ENCODE results near the gene TAP1.

The TAP1 gene

GRCh38 chr6:32865724-32866443, 12.4 kb upstream of the TAP1 start:
- no peak for DNase-seq (ENCODE audit: low read depth in 2 of 2, low spot score in 1 of 2)

- no peak for DNase-seq (ENCODE audit: low read depth in 2 of 2, low spot score in 1 of 2)
These were observed 9.2 kb upstream of the TAP1 start for GRCh38 chr6:32862725-32863124.

- no peak for DNase-seq (ENCODE audit: low read depth in 2 of 2, low spot score in 1 of 2)
These were observed 7.2 kb upstream of the TAP1 start for GRCh38 chr6:32860674-32861073.

GRCh38 chr6:32858194-32858593, 4.7 kb upstream of the TAP1 start:
- DNase-seq (ENCODE audit: low read depth in 2 of 2, low spot score in 1 of 2): no peak

GRCh38 chr6:32857156-32857891, 3.8 kb upstream of the TAP1 start:
- DNase-seq (ENCODE audit: low read depth in 2 of 2, low spot score in 1 of 2): no peak

GRCh38 chr6:32855467-32856174, 2.1 kb upstream of the TAP1 start:
- no peak for DNase-seq (ENCODE audit: low read depth in 2 of 2, low spot score in 1 of 2)

GRCh38 chr6:32854376-32855178, 1.1 kb upstream of the TAP1 start:
- peak in 1 of 2 donors; percentile 58 for DNase-seq (ENCODE audit: low read depth in 2 of 2, low spot score in 1 of 2)

GRCh38 chr6:32852844-32853540, 512 bp downstream of the TAP1 start:
- no peak for DNase-seq (ENCODE audit: low read depth in 2 of 2, low spot score in 1 of 2)

GRCh38 chr6:32852018-32852843, 1.3 kb downstream of the TAP1 start:
- DNase-seq (ENCODE audit: low read depth in 2 of 2, low spot score in 1 of 2): no peak

GRCh38 chr6:32851025-32851424, 2.5 kb downstream of the TAP1 start:
- no peak for DNase-seq (ENCODE audit: low read depth in 2 of 2, low spot score in 1 of 2)

- DNase-seq (ENCODE audit: low read depth in 2 of 2, low spot score in 1 of 2): no peak
These were observed 4.4 kb downstream of the TAP1 start for GRCh38 chr6:32849126-32849525.

GRCh38 chr6:32847795-32848194, 5.7 kb downstream of the TAP1 start:
- DNase-seq (ENCODE audit: low read depth in 2 of 2, low spot score in 1 of 2): no peak

GRCh38 chr6:32847004-32847403, 6.5 kb downstream of the TAP1 start:
- no peak for DNase-seq (ENCODE audit: low read depth in 2 of 2, low spot score in 1 of 2)

- no peak for DNase-seq (ENCODE audit: low read depth in 2 of 2, low spot score in 1 of 2)
These were observed 8.1 kb downstream of the TAP1 start for GRCh38 chr6:32845384-32845884.

GRCh38 chr6:32844839-32845383, 8.6 kb downstream of the TAP1 start:
- no peak for DNase-seq (ENCODE audit: low read depth in 2 of 2, low spot score in 1 of 2)

- peak; percentile 98 for DNase-seq (ENCODE audit: low read depth in 2 of 2, low spot score in 1 of 2)
These were observed 9.3 kb downstream of the TAP1 start, which contains the start of gene PSMB8 for GRCh38 chr6:32843979-32844838. TSS of gene PSMB8 (minus strand) at chr6:32844047. CDS start at chr6:32843996, 51 bp downstream.

- no peak for DNase-seq (ENCODE audit: low read depth in 2 of 2, low spot score in 1 of 2)
These were observed 10.0 kb downstream of the TAP1 start for GRCh38 chr6:32843331-32843978.

- DNase-seq (ENCODE audit: low read depth in 2 of 2, low spot score in 1 of 2): no peak
These were observed 10.8 kb downstream of the TAP1 start for GRCh38 chr6:32842690-32843089.
